OCI-M1 (cell line): ENCODE measurements around the gene TOMM6.
"Not testable (repeated sequence)": the region's sequence is repeated elsewhere in the genome, so short reads cannot be mapped to it uniquely, and the experiment has no call there.

ENCODE experiments used
- DNase-seq: peaks from one replicate; lab custom pipeline; 2025; lab: John Stamatoyannopoulos, UW

The TOMM6 gene

DNA sequence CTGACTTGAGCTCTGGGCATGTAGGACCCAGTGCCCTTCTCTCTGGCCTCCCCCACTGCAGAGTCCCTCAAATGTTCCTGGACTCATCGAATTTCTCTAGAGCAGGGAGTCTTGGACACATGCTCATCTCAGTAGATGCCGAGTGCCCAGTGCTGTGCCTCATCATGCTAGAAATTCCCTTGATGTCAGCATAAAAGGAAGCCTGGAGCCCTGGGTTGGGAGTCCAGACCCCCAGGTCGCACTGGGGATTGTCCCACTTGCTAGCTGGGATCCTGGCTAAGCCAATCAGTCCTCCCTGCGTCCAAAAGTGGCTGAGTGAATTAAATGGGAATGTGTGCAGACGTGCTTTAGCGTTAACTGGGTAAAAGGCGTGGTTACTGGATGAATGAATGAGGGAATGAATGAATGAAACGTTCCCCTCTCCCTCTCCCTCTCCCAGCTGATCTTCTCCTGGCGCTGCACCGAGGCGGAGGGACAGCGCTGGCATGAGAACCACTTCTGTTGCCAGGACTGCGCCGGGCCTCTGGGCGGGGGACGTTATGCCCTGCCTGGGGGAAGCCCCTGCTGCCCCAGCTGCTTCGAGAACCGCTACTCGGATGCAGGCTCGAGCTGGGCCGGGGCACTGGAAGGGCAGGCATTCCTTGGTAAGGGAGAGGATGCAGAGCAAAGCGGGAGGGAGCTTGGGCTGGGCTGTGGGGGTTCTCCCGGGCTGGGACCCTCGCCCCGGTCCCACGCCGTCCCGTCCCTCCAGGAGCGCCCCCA lies 1.6 kb upstream of the TOMM6 start:
- no peak for DNase-seq

- peak; percentile 93 for DNase-seq
These were observed 859 bp upstream of the TOMM6 start for GRCh38 chr6:41786451-41787218.

GRCh38 chr6:41789390-41789724 lies 1.9 kb downstream of the TOMM6 start:
- no peak for DNase-seq

GRCh38 chr6:41790045-41790444 lies 2.6 kb downstream of the TOMM6 start:
- no peak for DNase-seq

DNA sequence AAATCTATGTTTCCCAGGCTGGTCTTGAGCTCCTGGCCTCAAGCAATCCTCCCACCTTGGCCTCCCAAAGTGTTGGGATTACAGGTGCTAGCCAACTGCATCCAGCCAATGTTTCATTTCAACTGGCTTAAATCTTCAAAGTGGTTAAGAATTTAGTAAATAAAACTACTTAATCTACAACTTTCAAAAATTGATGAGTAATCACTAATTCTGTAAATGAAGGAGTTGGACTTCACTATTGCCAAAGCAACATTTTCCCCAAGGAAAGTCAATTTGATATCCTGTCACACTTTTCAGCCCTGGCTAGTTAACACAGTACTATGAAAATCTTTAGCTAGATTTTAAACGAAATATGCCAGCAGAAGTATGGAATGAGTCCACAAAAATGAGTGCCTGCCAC lies 3.8 kb downstream of the TOMM6 start:
- DNase-seq = no peak

GRCh38 chr6:41791984-41792383 lies 4.5 kb downstream of the TOMM6 start:
- no peak for DNase-seq

GRCh38 chr6:41796474-41796873 lies 9.0 kb downstream of the TOMM6 start:
- DNase-seq = no peak

DNA sequence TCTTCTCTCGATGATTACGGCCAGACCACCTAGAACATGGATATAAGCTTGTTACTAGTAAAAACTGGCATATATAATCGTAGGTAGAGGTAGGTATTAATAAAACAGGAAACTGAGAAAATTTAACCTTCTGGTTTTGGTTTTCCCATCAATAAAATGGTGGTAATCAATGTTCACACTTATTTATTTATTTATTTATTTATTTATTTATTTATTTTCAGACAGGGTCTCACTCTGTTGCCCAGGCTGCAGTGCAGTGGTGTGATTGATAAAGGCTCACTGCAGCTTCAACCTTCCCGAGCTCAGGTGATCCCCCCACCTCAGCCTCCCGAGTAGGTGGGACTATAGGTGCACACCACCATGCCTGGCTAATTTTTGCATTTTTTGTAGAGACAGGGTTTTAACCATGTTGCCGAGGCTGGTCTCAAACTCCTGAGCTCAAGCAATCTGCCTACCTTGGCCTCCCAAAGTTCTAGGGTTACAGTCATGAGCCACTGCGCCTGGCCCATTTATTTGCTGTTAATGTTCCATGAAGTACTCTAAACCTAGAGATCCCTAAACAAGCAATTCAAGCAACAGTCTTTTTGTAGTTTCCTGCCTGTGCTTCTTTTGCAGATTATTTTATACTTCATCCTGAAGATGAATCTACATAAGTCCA lies 11.5 kb downstream of the TOMM6 start:
- no peak for DNase-seq

DNA sequence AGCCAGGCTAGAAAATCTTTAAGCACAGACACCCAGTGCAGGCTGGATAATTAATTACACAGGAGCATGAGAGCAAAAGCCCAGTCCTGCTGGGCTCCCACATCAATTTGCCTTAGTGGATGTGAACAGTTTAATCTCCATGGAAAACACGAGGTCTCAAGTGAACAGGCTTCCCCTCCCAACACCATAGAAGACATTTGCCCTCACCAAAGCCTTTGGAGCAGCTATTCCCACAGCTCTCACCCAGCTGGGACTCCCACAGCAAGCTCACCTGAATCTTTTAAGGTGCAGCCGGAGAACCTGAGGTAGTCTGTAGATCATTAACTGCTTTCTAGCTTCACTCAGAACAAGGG lies 12.0 kb downstream of the TOMM6 start:
- DNase-seq = no peak

DNA sequence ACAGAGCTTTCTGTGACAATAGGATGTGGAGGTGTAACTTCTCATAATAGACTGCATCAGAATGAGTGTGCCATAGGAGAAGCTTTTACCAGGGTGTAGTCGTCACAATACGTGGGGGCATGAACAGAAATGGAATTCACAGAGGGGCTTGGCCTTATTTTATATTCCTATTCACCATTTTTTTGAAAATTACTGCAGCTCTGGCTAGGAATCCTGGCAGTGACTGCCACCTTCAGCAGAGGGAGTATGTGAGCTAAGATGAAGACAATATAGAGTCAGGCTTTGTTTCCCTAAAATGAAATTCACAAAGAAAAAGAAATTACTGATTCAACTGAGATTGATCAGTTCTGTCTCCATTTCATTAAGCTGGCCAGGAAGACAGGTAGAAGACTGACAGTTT lies 13.9 kb downstream of the TOMM6 start:
- DNase-seq = peak; percentile 55

DNA sequence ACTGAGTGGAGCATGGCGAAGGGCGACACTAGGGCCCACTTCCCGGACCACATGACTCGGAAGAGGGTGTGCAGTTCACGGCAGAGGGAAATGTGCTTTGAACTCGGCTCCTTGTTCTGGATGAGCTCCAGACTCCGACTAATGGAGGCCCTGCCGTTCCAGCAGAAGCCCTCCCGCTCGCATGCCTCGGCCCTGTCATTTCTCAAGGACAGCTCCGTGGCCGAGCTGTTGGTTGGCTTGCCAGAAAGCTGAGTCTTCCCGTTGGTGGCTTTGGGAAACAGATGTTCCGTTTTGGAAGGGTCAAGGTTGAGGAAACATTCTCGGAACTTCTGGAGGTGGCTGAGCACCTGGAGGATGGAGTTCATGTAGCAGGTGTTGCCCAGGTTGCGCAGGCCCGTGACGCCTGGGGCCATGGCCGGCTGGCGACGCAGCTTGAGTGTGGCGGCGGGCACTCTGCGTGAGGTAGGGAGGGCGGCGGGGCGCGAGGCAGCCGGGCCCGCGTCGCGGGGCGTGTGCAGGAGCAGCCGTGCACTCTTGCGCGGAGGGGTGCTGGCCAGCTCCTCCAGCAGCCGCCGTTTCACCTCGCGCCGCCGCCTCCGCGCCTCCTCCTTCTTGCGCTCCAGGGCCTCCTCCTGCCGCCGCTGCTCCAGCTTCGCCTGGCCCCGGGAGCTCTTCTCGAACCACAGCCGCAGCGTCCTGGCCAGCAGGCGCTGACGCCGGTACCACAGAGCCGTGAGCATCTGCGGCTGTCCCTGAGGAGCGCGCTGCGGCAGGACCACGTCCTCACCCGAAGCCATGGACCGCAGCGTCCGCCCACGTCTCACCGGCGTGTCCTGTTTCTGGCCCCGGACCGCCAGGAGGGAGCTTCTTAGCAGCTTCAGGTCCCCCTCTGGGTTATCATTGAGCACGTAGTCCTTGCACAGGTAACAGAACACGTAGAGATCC lies 18.6 kb downstream of the TOMM6 start:
- DNase-seq = no peak

DNA sequence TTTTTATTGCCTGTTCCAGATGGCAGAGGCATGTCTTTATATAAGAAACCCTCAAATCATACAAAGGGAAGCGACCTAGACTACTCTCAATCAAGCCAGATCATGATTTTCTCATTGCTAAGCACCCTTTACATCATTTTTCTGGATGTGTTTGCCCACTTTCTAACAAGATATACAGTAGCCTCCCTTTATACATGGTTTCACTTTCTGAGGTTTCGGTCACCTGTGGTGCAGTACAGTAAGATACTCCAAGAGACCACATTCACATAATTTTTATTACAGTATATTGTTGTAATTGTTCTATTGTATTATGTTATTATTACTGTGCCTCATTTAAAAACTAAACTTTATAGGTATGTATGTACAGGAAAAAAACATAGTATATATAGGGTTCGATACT lies 23.6 kb downstream of the TOMM6 start:
- DNase-seq = no peak

DNA sequence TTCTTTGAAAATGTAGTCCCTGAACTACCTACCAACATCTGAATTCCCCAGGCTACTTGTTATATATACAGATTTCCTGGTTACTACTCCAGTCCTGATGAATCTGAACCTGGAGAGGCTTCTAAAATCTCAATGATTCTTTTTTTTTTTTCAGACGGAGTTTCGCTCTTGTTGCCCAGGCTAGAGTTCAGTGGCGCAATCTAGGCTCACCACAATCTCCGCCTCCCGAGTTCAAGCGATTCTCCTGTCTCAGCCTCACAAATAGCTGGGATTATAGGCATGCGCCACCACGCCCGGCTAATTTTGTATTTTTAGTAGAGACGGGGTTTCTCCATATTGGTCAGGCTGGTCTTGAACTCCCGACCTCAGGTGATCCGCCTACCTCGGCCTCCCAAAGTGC lies 24.5 kb downstream of the TOMM6 start:
- DNase-seq = not testable (repeated sequence)

- DNase-seq = no peak
These were observed 26.0 kb downstream of the TOMM6 start for GRCh38 chr6:41813469-41813868.

DNA sequence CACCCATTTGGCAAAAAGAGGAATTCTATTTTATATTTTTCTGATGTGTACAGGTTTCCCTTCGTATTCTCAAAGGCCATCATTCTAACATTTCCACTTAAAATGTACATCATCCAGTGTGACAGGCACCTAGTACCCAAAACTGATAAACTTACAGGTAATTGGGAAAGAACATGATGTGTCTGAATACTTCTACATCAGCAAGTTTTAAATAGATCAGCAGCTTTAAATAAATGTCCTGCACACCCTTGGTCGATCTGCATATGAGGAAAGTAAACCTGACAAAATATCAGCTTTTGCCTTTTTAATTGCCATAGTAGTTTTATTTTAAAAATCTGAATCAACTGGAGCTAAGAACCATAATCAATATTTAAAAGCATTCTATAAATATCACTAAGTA lies 26.5 kb downstream of the TOMM6 start:
- no peak for DNase-seq

- no peak for DNase-seq
These were observed 27.1 kb downstream of the TOMM6 start for GRCh38 chr6:41814629-41815028.

DNA sequence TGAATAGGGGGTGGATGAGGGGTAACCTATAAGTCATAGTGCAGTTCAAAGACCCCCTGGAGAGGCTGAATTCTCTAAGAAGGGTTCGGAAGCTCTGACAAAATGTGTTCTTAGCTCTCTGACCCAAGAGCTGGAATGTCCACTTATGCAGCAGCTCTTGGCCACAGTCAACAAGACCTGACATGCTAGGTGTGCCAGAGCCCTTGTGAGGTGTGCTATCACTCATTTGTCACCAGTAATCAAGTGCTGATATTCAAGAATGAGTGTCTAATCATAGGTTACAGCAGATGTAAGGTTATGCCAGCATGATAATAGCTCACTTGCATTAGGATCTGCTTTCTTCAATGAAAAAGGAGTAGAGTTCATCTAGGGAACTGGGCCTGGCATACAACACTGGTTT lies 28.1 kb downstream of the TOMM6 start:
- DNase-seq = no peak

- DNase-seq = peak; percentile 57
These were observed 31.0 kb downstream of the TOMM6 start for GRCh38 chr6:41818271-41819054.

- DNase-seq = peak; percentile 54
These were observed 33.8 kb downstream of the TOMM6 start for GRCh38 chr6:41821266-41821665.

DNA sequence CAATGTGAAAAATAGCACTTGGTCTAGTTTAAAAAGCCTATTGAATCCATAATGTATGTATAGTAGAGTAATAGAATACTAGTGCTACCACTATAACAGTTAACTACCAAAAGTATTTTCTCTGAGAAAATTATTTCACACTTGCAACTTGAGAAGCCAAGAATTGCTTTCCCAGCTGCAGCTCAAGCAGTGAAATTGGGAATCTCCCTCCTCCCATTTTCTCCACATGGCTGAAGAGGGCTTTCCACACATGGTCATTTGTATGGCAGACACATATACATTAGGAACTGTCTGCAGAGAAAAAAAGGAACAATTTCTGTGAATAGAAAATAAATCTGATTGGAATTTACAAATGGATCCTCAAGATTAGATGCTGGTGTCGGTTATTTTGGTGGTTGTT lies 34.5 kb downstream of the TOMM6 start:
- DNase-seq = peak; percentile 31

- no peak for DNase-seq
These were observed 35.7 kb downstream of the TOMM6 start for GRCh38 chr6:41823178-41823577.
